ENCODE data around the gene LUC7L3. TPM values are rescaled to one million over a fixed set of nuclear protein-coding genes. Genes with fewer than 3 reads are reported as not detected.

Gene LUC7L3
- total and polyA plus RNA-seq, 2 donors (not counting 1 experiment from before 2014, with no cell fraction given), result 42.9 to 311 TPM

DNA sequence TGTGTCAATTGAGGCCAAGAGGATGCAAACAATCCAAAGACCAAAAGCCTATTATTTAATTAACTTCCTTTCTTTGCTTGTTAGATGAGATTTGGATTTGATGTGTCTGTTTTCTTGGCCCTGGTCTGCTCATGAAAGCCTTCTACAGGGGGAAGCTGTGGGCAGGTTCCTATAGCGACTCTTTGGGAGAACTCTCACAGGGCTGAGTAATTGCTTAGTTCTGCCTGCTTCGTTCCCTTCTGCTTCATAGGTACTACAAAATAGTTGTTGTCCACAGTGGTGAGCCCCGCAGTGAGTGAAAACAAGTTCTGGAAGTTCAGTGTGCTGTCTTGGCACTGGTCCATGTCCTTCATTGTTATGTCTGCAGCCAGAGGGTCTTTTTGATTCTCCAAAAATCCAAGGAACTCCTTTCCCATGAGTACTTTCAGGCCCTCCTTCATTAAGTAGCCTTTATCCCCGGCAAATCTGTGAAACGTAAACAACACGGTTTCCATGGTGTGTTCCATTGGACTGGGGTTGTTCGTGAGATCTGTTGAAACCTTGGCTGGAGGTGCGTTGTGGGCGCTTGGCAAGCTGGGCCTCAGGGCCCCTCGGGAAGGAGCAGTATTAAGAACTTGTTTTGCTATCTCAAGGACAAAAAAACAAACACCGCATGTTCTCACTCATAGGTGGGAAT, 77.9 kb downstream of the LUC7L3 start:
- Histone ChIP-seq H3K4me2 (replicated peaks; ENCODE audit: low read depth, low read length, poor library complexity, severe bottlenecking) (no peak overlapping the region), H2AFZ (ENCODE audit: insufficient read depth, low read depth, low read length, poor library complexity, severe bottlenecking) (no peak overlapping the region), H3K4me3 (ENCODE audit: control extremely low read depth in 1 of 5, extremely low read depth in 1 of 5, insufficient read depth in 1 of 5, low read depth in 2 of 5, low read length in 4 of 5) (no peak overlapping the region), H3K27me3 (replicated peaks in 1 of 4; ENCODE audit: control extremely low read depth in 1 of 4, control insufficient read depth in 3 of 4, insufficient read depth in 4 of 4, low read length in 3 of 4) (no peaks in the 10 kb centered on the region), H4K20me1 (ENCODE audit: control insufficient read depth, insufficient read depth, low read length, poor library complexity, severe bottlenecking) (no peaks in the 10 kb centered on the region), H3K27ac (ENCODE audit: low read length in 2 of 2) (no peak overlapping the region), H3K9me3 (ENCODE audit: control extremely low read depth in 1 of 3, control insufficient read depth in 2 of 3, insufficient read depth in 1 of 3, low read length in 2 of 3) (no peaks in the 10 kb centered on the region), H3K4me1 (ENCODE audit: control insufficient read depth in 2 of 2, insufficient read depth in 2 of 2, low read length in 2 of 2) (no peaks in the 10 kb centered on the region), H3K9ac (ENCODE audit: low read length) (no peak overlapping the region), H3K79me2 (ENCODE audit: control insufficient read depth, insufficient read depth, low read length) (no peaks in the 10 kb centered on the region), H3K36me3 (replicated peaks in 1 of 2; ENCODE audit: control extremely low read depth in 1 of 2, control insufficient read depth in 1 of 2, extremely low read depth in 1 of 2, insufficient read depth in 2 of 2, low read length in 1 of 2) (no peaks in the 10 kb centered on the region)
- Mint-ChIP-seq H3K9me3 (ENCODE audit: insufficient read depth) (no peaks in the 10 kb centered on the region), H3K27me3 (no peaks in the 10 kb centered on the region), H3K4me1 (no peaks in the 10 kb centered on the region), H3K4me3 (no peak overlapping the region), H3K27ac (no peak overlapping the region)
- intact Hi-C loops (cut with micrococcal nuclease), result no loop called here
- WGBS (ENCODE audit: insufficient coverage), result 77% methylated on average over 5 of the region's 11 CpGs
- ChIA-PET POLR2A (no interaction called here), CTCF (interaction anchor here (0.8 to 1.6 kb wide), 2 partner anchors 14 to 17 kb away, joined by 3 read pairs; no protein-coding TSS in a partner anchor)
- TF ChIP-seq EZH2 (IDR thresholded peaks at IDR 0.05; ENCODE audit: borderline replicate concordance, insufficient read depth, low read depth, low read length, poor library complexity, severe bottlenecking), result no peak
- TF ChIP-seq, protein P1, sequence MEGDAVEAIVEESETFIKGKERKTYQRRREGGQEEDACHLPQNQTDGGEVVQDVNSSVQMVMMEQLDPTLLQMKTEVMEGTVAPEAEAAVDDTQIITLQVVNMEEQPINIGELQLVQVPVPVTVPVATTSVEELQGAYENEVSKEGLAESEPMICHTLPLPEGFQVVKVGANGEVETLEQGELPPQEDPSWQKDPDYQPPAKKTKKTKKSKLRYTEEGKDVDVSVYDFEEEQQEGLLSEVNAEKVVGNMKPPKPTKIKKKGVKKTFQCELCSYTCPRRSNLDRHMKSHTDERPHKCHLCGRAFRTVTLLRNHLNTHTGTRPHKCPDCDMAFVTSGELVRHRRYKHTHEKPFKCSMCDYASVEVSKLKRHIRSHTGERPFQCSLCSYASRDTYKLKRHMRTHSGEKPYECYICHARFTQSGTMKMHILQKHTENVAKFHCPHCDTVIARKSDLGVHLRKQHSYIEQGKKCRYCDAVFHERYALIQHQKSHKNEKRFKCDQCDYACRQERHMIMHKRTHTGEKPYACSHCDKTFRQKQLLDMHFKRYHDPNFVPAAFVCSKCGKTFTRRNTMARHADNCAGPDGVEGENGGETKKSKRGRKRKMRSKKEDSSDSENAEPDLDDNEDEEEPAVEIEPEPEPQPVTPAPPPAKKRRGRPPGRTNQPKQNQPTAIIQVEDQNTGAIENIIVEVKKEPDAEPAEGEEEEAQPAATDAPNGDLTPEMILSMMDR (IDR thresholded peaks at IDR 0.05), result no peak
- ATAC-seq (ENCODE audit: low read depth) (no peak), DNase-seq (no peak)

GRCh38 chr17:50798424-50799288, 79.3 kb downstream of the LUC7L3 start:
- Histone ChIP-seq H3K4me3 (ENCODE audit: control extremely low read depth in 1 of 5, extremely low read depth in 1 of 5, insufficient read depth in 1 of 5, low read depth in 2 of 5, low read length in 4 of 5) (no peak overlapping the region), H2AFZ (ENCODE audit: insufficient read depth, low read depth, low read length, poor library complexity, severe bottlenecking) (no peak overlapping the region), H3K27ac (ENCODE audit: low read length in 2 of 2) (no peak overlapping the region), H3K9me3 (ENCODE audit: control extremely low read depth in 1 of 3, control insufficient read depth in 2 of 3, insufficient read depth in 1 of 3, low read length in 2 of 3) (no peaks in the 10 kb centered on the region), H3K79me2 (ENCODE audit: control insufficient read depth, insufficient read depth, low read length) (no peaks in the 10 kb centered on the region), H4K20me1 (ENCODE audit: control insufficient read depth, insufficient read depth, low read length, poor library complexity, severe bottlenecking) (no peaks in the 10 kb centered on the region), H3K4me1 (ENCODE audit: control insufficient read depth in 2 of 2, insufficient read depth in 2 of 2, low read length in 2 of 2) (no peaks in the 10 kb centered on the region), H3K27me3 (replicated peaks in 1 of 4; ENCODE audit: control extremely low read depth in 1 of 4, control insufficient read depth in 3 of 4, insufficient read depth in 4 of 4, low read length in 3 of 4) (no peaks in the 10 kb centered on the region), H3K9ac (ENCODE audit: low read length) (no peak overlapping the region), H3K4me2 (replicated peaks; ENCODE audit: low read depth, low read length, poor library complexity, severe bottlenecking) (no peak overlapping the region), H3K36me3 (replicated peaks in 1 of 2; ENCODE audit: control extremely low read depth in 1 of 2, control insufficient read depth in 1 of 2, extremely low read depth in 1 of 2, insufficient read depth in 2 of 2, low read length in 1 of 2) (no peaks in the 10 kb centered on the region)
- no peak overlapping the region for H3K27ac Mint-ChIP-seq
- TF ChIP-seq EZH2 (IDR thresholded peaks at IDR 0.05; ENCODE audit: borderline replicate concordance, insufficient read depth, low read depth, low read length, poor library complexity, severe bottlenecking), result no peak
- TF ChIP-seq, protein P1 (IDR thresholded peaks at IDR 0.05), result no peak
- ATAC-seq (ENCODE audit: low read depth) (no peak), DNase-seq (no peak)
- ChIA-PET POLR2A (no interaction called here), CTCF (interaction anchor here (0.6 to 1.6 kb wide), 2 partner anchors 16 to 18 kb away, joined by 3 read pairs; no protein-coding TSS in a partner anchor)
- no peaks in the 10 kb centered on the region for H3K27me3 Mint-ChIP-seq
- no peaks in the 10 kb centered on the region for H3K9me3 Mint-ChIP-seq (ENCODE audit: insufficient read depth)
- 93% methylated on average over 18 of the region's 19 CpGs for WGBS (ENCODE audit: insufficient coverage)
- intact Hi-C loops (cut with micrococcal nuclease), result no loop called here
- H3K4me1 Mint-ChIP-seq, result no peaks in the 10 kb centered on the region
- no peak overlapping the region for H3K4me3 Mint-ChIP-seq

Data from B cell (primary cell).